ENCODE results near the gene STK11. TPM values are rescaled to one million over a fixed set of nuclear protein-coding genes. Genes with fewer than 3 reads are reported as not detected.
"Not testable (repeated sequence)": the region's sequence is repeated elsewhere in the genome, so short reads cannot be mapped to it uniquely, and the experiment has no call there.

Gene STK11
- polyA plus RNA-seq, 4 donors, result 44.9 to 65.2 (median 55.9) TPM

- DNase-seq (ENCODE audit: low read depth in 4 of 4, low spot score in 3 of 4), result no peak
Observed at GRCh38 chr19:1206150-1206863, 729 bp downstream of the STK11 start.

GRCh38 chr19:1206864-1207450 lies 1.4 kb downstream of the STK11 start:
- no peak for DNase-seq (ENCODE audit: low read depth in 4 of 4, low spot score in 3 of 4)

GRCh38 chr19:1208830-1209229 lies 3.3 kb downstream of the STK11 start:
- DNase-seq (ENCODE audit: low read depth in 4 of 4, low spot score in 3 of 4), result not testable (repeated sequence)

- DNase-seq (ENCODE audit: low read depth in 4 of 4, low spot score in 3 of 4), result no peak
Observed at GRCh38 chr19:1210227-1210538, 4.6 kb downstream of the STK11 start.

GRCh38 chr19:1211494-1212234 lies 6.1 kb downstream of the STK11 start:
- DNase-seq (ENCODE audit: low read depth in 4 of 4, low spot score in 3 of 4), result no peak

GRCh38 chr19:1213391-1214286 lies 8.1 kb downstream of the STK11 start:
- no peak for DNase-seq (ENCODE audit: low read depth in 4 of 4, low spot score in 3 of 4)

- DNase-seq (ENCODE audit: low read depth in 4 of 4, low spot score in 3 of 4), result no peak
Observed at GRCh38 chr19:1214299-1214861, 8.8 kb downstream of the STK11 start.

- DNase-seq (ENCODE audit: low read depth in 4 of 4, low spot score in 3 of 4), result no peak
Observed at GRCh38 chr19:1214862-1215731, 9.5 kb downstream of the STK11 start.

GRCh38 chr19:1216756-1217155 lies 11.2 kb downstream of the STK11 start:
- no peak for DNase-seq (ENCODE audit: low read depth in 4 of 4, low spot score in 3 of 4)

- DNase-seq (ENCODE audit: low read depth in 4 of 4, low spot score in 3 of 4), result no peak
Observed at GRCh38 chr19:1217366-1217765, 11.8 kb downstream of the STK11 start.

GRCh38 chr19:1218751-1219567 lies 13.4 kb downstream of the STK11 start:
- DNase-seq (ENCODE audit: low read depth in 4 of 4, low spot score in 3 of 4), result no peak

GRCh38 chr19:1219786-1220476 lies 14.4 kb downstream of the STK11 start:
- DNase-seq (ENCODE audit: low read depth in 4 of 4, low spot score in 3 of 4), result no peak

GRCh38 chr19:1220477-1220930 lies 14.9 kb downstream of the STK11 start:
- DNase-seq (ENCODE audit: low read depth in 4 of 4, low spot score in 3 of 4), result no peak

- no peak for DNase-seq (ENCODE audit: low read depth in 4 of 4, low spot score in 3 of 4)
Observed at GRCh38 chr19:1220976-1221903, 15.7 kb downstream of the STK11 start.

- no peak for DNase-seq (ENCODE audit: low read depth in 4 of 4, low spot score in 3 of 4)
Observed at GRCh38 chr19:1221904-1222255, 16.3 kb downstream of the STK11 start.

GRCh38 chr19:1222394-1222793 lies 16.8 kb downstream of the STK11 start:
- DNase-seq (ENCODE audit: low read depth in 4 of 4, low spot score in 3 of 4), result no peak

All from left renal pelvis (tissue), 4 donors.